HepG2 (cell line): ENCODE results near the gene OR7A5. TPM values are rescaled to one million over a fixed set of nuclear protein-coding genes. Genes with fewer than 3 reads are reported as not detected.

ENCODE experiments used
- ATAC-seq: fragments of 200-7000 bp; cut with Tn5 transposase; 3 replicates; pipeline ENCODE4 v1.9.1; 2020; ENCODE audit warnings: mild to moderate bottlenecking, moderate library complexity
- BruUV-seq: library from RNA; stranded (reverse); fragments of 400-500 nt; replicated peaks from 2 replicates; lab custom pipeline; 2021; lab: Mats Ljungman, UMichigan
- CTCF ChIA-PET: fragments of 300-600 bp; formaldehyde crosslinking; extraction: SDS; loops from one replicate; lab custom pipeline; 2021; ENCODE audit warnings: low total read pairs, inconsistent platforms, low intra/inter-chr PET ratio; lab: Yijun Ruan, JAX
- POLR2A ChIA-PET: fragments of 350-600 bp; sonication (Branson Sonifier 250); formaldehyde crosslinking; loops from one replicate; lab custom pipeline; 2020; ENCODE audit warnings: antibody characterized with exemption, inconsistent platforms; lab: Yijun Ruan, JAX
- DNase-seq: peaks from one replicate; pipeline ENCODE4 v3.0.0-alpha.2; 2015; ENCODE audit warnings: low spot score
- FAIRE-seq: peaks from 3 replicates; lab custom pipeline; 2011; peaks lifted over from hg19 to GRCh38; lab: Jason Lieb, UNC
- H2AFZ ChIP-seq: one replicate; pipeline ENCODE4 v1.6.1; 2011; ENCODE audit warnings: low read length, inconsistent platforms
- H3K27ac ChIP-seq: fragments of 300-600 bp; 3 replicates; pipeline ENCODE4 v1.8.0; 2011; ENCODE audit warnings: mixed run types, mild to moderate bottlenecking, mixed read lengths, low read length, inconsistent platforms; ENCODE audit not compliant: insufficient read depth; ENCODE audit errors: extremely low read length
- H3K27me3 ChIP-seq, 2 experiments: fragments of 200-600 bp in 1 of 2; 2 replicates in 1 of 2; 3 replicates in 1 of 2; pipeline versions ENCODE4 v1.6.0 to v1.8.0; 2011; ENCODE audit warnings: low read length in 2 of 2, mild to moderate bottlenecking in 2 of 2, moderate library complexity in 2 of 2, inconsistent platforms in 1 of 2; ENCODE audit not compliant: insufficient read depth in 2 of 2, control insufficient read depth in 1 of 2
- H3K36me3 ChIP-seq, 2 experiments: fragments of 200-600 bp in 1 of 2; replicated peaks in 1 of 2; 2 replicates in 1 of 2; 3 replicates in 1 of 2; pipeline versions ENCODE4 v1.5.1 to v1.8.0; 2011; ENCODE audit warnings: low read length in 2 of 2, inconsistent platforms in 1 of 2; ENCODE audit not compliant: insufficient read depth in 2 of 2, control insufficient read depth in 1 of 2
- H3K4me1 ChIP-seq: 2 replicates; pipeline ENCODE4 v1.5.1; 2012; ENCODE audit warnings: low read length, inconsistent platforms; ENCODE audit not compliant: insufficient read depth
- H3K4me2 ChIP-seq: 2 replicates; pipeline ENCODE4 v1.6.0; 2011; ENCODE audit warnings: low read depth, low read length, inconsistent platforms
- H3K4me3 ChIP-seq, 3 experiments: fragments of 200-600 bp in 1 of 3; sonication (generic), shearing (Covaris generic) in 1 of 3; replicated peaks in 1 of 3; 2 replicates each; pipeline ENCODE4 v1.5.1; 2011 to 2016; ENCODE audit warnings: low read length in 3 of 3, inconsistent platforms in 2 of 3, low read depth in 2 of 3, mild to moderate bottlenecking in 2 of 3, control low read depth in 1 of 3, mixed read lengths in 1 of 3; ENCODE audit not compliant: insufficient read depth in 1 of 3
- H3K79me2 ChIP-seq: one replicate; pipeline ENCODE4 v1.6.1; 2011; ENCODE audit warnings: low read length, inconsistent platforms; ENCODE audit not compliant: insufficient read depth
- H3K9ac ChIP-seq: 2 replicates; pipeline ENCODE4 v1.6.0; 2011; ENCODE audit warnings: mild to moderate bottlenecking, low read depth, low read length, inconsistent platforms; ENCODE audit not compliant: insufficient read depth
- H3K9me3 ChIP-seq: 2 replicates; pipeline ENCODE4 v1.5.1; 2012; ENCODE audit warnings: mild to moderate bottlenecking, low read length
- H4K20me1 ChIP-seq: 2 replicates; pipeline ENCODE4 v1.6.0; 2011; ENCODE audit warnings: inconsistent platforms, mild to moderate bottlenecking, low read length, moderate library complexity; ENCODE audit not compliant: insufficient read depth
- CAMTA2 ChIP-seq: sonication (generic); formaldehyde crosslinking; IDR thresholded peaks from 2 replicates; pipeline ENCODE4 v1.4.0; 2020; ENCODE audit warnings: mild to moderate bottlenecking, missing genetic modification reagents, borderline replicate concordance
- FOXM1 ChIP-seq: sonication (generic); formaldehyde crosslinking; IDR thresholded peaks from 2 replicates; pipeline ENCODE4 v1.5.0; 2020; ENCODE audit warnings: missing genetic modification reagents
- MTA1 ChIP-seq: sonication (generic); formaldehyde crosslinking; IDR thresholded peaks from 2 replicates; pipeline ENCODE4 v1.4.0; 2020; ENCODE audit warnings: missing genetic modification reagents, mild to moderate bottlenecking, borderline replicate concordance
- NR2F6 ChIP-seq, 2 experiments: IDR thresholded peaks; 2 replicates each; pipeline ENCODE4 v1.6.1; 2016; ENCODE audit warnings: antibody characterized with exemption in 1 of 2, mild to moderate bottlenecking in 1 of 2
- PAX8 ChIP-seq: sonication (generic); formaldehyde crosslinking; IDR thresholded peaks from 2 replicates; pipeline ENCODE4 v1.8.0; 2022; ENCODE audit warnings: mild to moderate bottlenecking, missing genetic modification reagents, borderline replicate concordance
- TCF12 ChIP-seq, 2 experiments: fragments of 450-650 bp in 1 of 2; sonication (generic) in 1 of 2; formaldehyde crosslinking in 1 of 2; IDR thresholded peaks; 2 replicates each; pipeline versions ENCODE4 v1.6.1 to v1.8.0; 2017 to 2022; ENCODE audit warnings: antibody characterized with exemption in 1 of 2, mild to moderate bottlenecking in 1 of 2, missing genetic modification reagents in 1 of 2, moderate library complexity in 1 of 2
- THRA ChIP-seq: sonication (generic); formaldehyde crosslinking; IDR thresholded peaks from 2 replicates; pipeline ENCODE4 v1.4.0; 2020; ENCODE audit warnings: missing genetic modification reagents, borderline replicate concordance
- ZFP82 ChIP-seq: sonication (generic); formaldehyde crosslinking; IDR thresholded peaks from 2 replicates; pipeline ENCODE4 v1.5.1; 2020; ENCODE audit warnings: mild to moderate bottlenecking, missing genetic modification reagents, borderline replicate concordance
- ZNF230 ChIP-seq: sonication (generic); formaldehyde crosslinking; IDR thresholded peaks from 2 replicates; pipeline ENCODE4 v1.4.0; 2020; ENCODE audit warnings: mild to moderate bottlenecking, missing genetic modification reagents
- ZNF343 ChIP-seq: sonication (generic); formaldehyde crosslinking; IDR thresholded peaks from 2 replicates; pipeline ENCODE4 v1.4.0; 2020; ENCODE audit warnings: mild to moderate bottlenecking, missing genetic modification reagents
- WGBS: methylation state at CpG from one replicate; pipeline ENCODE4 v1.1.6; 2017; ENCODE audit warnings: low lambda C conversion rate; 5-methylcytosine and 5-hydroxymethylcytosine counted together
- in situ Hi-C: cut with HindIII; loops from 2 replicates; pipeline ENCODE4 v1.10.0; 2017; ENCODE audit warnings: low pct_unique_long_range_greater_than_20kb; ENCODE audit not compliant: extremely low pct_ligation_motif_present
- intact Hi-C: fragments of 100-400 bp; cut with micrococcal nuclease; formaldehyde crosslinking; loops from one replicate; pipeline ENCODE4 v1.10.0; 2022; ENCODE audit not compliant: unreplicated experiment
- polyA plus RNA-seq, 8 experiments: library from polyadenylated mRNA; depleted of rRNA in 3 of 8; stranded (reverse) in 7 of 8; unstranded in 1 of 8; fragments of >200 nt; fragmentation: Illumina TruSeq in 4 of 8; extraction: Trizol in 4 of 8; gene quantifications; 2 replicates each; pipeline versions ENCODE4 v1.2.1 to v1.2.3, GENCODE V29; 2011 to 2016; ENCODE audit warnings: low read depth in 4 of 8, missing spikeins in 1 of 8, mixed read lengths in 1 of 8; ENCODE audit not compliant: insufficient read depth in 1 of 8
- total RNA-seq, 5 experiments: library from RNA; depleted of rRNA; stranded (reverse); fragments of >200 nt; fragmentation: Illumina TruSeq; extraction: Trizol; gene quantifications; 2 replicates each; pipeline ENCODE4 v1.2.3, GENCODE V29; 2016; ENCODE audit warnings: low read depth in 1 of 5

Gene OR7A5
- total and polyA plus RNA-seq, 2 of the 13 experiments (the other 11 are each of a cell fraction or from before 2014, with no cell fraction given) = not detected

- WGBS = 27% methylated on average over 4 of the region's 4 CpGs
- no peak for ATAC-seq
- Histone ChIP-seq H3K4me3 (no peak overlapping the region), H3K27me3 (no peaks in the 10 kb centered on the region), H3K4me2 (no peak overlapping the region), H3K79me2 (no peaks in the 10 kb centered on the region), H3K36me3 (no peaks in the 10 kb centered on the region), H3K4me1 (no peaks in the 10 kb centered on the region), H3K27ac (no peak overlapping the region), H3K9me3 (no peaks in the 10 kb centered on the region), H4K20me1 (no peaks in the 10 kb centered on the region), H3K9ac (no peak overlapping the region), H2AFZ (no peak overlapping the region)
- TF ChIP-seq NR2F6 (IDR thresholded peaks at IDR 0.05) = no peak
- no peak for TF ChIP-seq NR2F6 (CRISPR knock-in tag; IDR thresholded peaks at IDR 0.05)
- TF ChIP-seq CAMTA2 = no peak
- no peak for TF ChIP-seq ZNF343
- no peak for TF ChIP-seq THRA (CRISPR knock-in tag)
- no peak for TF ChIP-seq ZNF230 (CRISPR knock-in tag)
- TF ChIP-seq PAX8 = no peak
- no peak for TF ChIP-seq MTA1
- TF ChIP-seq ZFP82 (CRISPR knock-in tag) = no peak
- TF ChIP-seq TCF12 (IDR thresholded peaks at IDR 0.05) = no peak
- TF ChIP-seq TCF12 (CRISPR knock-in tag; IDR thresholded peaks at IDR 0.05) = no peak
- no peak for TF ChIP-seq FOXM1 (CRISPR knock-in tag)
- in situ Hi-C loops = no loop called here
- intact Hi-C loops = no loop called here
- BruUV-seq = no TSS peak
- no peak for DNase-seq
- FAIRE-seq = no peak
- CTCF ChIA-PET = no interaction called here
- POLR2A ChIA-PET = no interaction called here
These were observed 4.3 kb downstream of the OR7A5 start for GRCh38 chr19:14830702-14831101.
